ENCODE data around the gene FERMT3.
"Not testable (repeated sequence)": the region's sequence is repeated elsewhere in the genome, so short reads cannot be mapped to it uniquely, and the experiment has no call there.

FERMT3 gene

DNA sequence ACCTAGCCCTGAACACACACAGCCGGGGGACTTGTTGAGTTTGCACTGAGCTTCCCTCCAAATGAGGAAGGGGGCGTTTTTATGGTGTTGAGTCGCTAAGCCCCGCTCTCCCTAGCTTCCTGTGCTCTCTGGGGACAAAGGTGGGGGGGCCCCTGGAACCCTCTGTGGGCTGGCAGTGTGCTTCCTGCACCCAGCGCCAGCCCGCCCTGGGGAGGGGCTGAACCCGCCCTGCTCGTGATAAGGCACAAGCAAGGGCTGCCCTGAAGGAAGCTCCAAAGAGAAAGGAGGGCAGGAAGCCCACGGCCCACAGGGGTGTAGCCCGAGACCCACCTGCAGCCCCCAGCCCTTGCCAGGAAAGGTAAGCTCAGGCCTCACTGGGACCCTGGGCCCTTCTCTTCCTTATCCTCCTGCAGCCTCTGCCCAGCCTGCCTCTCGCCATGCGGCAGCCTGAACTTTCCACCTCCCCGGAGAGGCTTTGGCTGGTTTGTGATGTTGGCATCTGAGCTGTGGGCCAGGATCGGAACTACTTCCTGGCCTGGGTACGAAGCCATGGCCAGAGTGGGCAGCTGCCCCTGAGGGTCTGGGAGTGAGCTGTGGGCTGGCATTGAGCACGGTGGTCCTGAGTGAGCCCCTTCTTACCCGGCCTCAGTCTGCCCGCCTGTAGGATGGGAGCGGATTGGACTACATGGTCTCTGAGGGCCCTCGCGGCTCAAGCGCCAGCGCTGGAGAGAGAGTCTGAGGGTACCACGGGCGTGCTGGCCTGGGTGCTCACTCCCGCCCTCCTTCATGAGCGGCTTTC is at the start of gene FERMT3:
TSS of gene FERMT3 (plus strand) at position 265 of the 799 bp plus-strand sequence. CDS start 644 bp downstream, outside the sequence.
- no peak for FAIRE-seq

DNA sequence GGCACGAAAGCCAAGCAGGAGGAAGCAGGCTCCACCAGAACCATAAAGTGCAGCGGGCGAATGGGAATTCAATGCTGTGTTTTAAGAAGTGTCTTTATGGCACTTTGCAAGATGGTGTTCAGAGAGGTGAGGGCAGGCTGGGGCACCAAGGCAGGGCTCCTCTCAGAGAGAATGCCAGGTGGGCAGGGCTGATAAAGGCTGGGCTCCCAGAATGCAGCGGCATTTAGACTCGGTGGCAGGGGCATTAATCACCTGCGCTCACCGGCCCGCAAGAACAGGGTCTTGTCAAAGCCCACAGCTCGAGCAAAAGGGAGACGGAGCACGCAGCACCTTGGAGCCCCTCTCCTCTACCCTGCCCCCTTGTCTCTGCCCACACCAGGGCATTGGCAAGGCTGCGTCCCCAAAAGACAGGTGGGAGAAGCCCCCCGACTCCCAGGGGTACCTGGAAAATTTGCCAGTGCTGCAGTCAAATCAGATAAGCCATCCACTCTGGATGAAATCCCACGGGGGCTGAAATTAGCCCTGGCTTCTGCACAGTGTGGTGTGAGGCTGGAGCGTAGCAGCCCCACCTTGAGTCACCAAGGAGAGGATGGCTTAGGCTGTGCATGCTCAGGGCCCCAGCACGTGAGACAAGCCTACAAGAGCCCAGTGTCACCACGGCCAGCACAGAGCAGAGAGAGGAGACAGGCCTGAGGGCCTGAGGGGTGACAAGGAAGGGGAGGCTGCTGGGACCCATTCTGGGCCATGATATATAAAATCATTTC is 48.7 kb upstream of the FERMT3 start:
- no peak for FAIRE-seq

DNA sequence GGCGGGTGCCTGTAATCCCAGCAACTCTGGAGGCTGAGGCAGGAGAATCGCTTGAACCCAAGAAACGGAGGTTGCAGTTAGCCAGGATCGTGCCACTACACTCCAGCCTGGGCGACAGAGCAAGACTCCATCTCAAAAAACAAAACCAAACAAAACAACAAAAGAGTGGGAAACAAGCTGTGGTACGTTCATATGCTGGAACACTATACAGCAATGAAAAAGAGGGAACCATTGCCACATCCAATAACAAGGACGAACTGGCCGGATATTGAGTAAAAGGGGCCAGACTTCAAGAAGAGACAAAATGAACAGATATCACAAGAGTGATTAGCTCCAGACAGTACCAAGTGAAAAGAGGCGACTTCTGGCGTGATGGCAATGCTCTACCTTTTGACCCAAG is 45.5 kb upstream of the FERMT3 start:
- no peak for FAIRE-seq

DNA sequence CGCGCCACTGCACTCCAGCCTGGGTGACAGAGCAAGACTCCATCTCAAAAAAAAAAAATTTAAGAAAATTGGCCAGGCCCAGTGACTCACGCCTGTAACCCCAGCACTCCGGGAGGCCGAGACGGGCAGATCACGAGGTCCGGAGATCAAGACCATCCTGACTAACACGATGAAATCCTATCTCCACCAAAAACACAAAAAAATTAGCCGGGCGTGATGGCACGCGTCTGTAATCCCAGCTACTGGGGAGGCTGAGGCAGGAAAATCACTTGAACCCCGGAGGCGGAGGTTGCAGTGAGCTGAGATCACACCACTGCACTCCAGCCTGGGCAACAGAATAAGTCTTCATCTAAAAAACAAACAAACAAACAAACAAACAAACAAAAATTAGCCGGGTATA is 43.8 kb upstream of the FERMT3 start:
- not testable (repeated sequence) for FAIRE-seq

DNA sequence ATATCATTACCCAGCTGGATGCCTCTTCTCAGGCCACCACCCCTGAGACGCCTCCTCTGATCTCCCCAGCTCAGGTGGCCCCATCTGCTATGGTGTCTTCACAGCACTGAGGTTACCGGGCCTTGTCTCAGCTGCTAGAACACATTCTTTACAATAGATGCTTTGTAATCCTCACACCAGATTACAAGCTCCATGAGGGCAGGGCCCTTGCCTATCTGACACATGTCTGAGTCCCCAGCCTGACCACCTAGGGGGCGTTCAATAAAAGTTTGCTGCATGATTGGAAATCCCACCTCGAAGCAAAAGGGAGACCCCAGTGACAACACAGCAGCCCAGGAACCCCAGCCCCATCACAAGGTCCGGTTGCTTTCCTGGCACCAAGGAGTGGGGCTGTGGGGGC is 42.6 kb upstream of the FERMT3 start:
- no peak for FAIRE-seq

DNA sequence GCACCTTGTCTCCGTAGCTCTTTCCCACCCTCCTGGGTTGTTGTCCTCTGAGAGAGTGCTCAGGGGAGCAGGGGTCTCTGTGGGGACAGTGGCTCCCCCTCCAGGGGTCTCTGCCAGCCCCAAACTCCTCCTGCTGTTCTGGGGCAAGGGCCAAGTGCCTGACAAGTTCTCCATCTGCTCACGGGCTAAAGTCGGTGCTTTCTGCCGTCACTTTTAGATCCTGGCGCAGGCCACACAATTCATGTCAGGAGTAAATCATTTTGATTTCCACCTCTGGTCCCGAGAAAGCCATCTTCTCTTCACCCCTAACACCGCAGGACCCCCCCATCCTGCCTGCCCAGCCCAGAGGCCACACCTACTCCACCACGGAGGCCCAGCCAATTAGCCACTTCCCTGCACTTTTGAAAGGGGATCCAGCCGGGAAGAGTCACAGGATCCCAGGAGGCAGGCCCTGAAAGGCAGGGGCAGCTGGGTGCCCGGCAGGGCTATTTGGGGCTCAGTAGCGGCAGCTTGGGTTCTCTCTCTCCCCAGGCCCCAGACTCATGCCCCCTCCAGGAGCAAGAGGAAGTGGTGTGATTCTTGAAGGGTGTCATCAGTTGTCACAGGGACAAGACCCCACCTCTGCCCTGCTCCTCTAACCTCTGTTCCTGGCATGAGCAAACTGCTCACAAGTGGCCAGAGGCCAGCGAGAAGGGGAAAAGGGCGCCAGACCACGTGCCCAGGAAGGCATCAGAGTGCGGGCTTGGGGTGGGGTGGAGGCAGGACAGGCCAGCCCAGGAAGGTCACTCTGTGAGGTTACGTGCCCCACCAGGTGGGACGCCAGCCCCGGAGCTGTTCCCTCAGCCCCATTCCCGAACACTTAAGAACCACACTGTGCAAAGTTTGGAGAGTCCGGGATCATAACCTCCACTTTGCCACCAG is 41.9 kb upstream of the FERMT3 start:
- FAIRE-seq: no peak

DNA sequence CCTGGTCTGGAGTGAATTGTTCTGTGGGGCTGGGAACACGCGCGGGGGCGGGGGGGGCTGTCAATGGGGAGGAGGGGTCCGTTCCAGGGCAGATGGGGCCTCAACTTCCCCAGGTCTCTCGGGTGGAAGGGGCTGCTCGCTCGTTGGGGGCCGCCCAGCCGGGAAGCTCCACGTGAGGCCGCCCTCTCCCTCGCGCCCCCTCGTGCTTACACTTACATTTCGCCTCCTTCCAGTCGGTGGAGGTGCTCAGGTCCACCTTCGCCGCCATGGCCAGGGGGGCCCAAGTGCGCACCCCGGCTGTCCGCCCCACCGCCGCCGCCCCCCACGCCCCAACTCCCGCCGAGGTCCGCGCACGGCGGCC is 41.1 kb upstream of the FERMT3 start:
- FAIRE-seq: no peak

DNA sequence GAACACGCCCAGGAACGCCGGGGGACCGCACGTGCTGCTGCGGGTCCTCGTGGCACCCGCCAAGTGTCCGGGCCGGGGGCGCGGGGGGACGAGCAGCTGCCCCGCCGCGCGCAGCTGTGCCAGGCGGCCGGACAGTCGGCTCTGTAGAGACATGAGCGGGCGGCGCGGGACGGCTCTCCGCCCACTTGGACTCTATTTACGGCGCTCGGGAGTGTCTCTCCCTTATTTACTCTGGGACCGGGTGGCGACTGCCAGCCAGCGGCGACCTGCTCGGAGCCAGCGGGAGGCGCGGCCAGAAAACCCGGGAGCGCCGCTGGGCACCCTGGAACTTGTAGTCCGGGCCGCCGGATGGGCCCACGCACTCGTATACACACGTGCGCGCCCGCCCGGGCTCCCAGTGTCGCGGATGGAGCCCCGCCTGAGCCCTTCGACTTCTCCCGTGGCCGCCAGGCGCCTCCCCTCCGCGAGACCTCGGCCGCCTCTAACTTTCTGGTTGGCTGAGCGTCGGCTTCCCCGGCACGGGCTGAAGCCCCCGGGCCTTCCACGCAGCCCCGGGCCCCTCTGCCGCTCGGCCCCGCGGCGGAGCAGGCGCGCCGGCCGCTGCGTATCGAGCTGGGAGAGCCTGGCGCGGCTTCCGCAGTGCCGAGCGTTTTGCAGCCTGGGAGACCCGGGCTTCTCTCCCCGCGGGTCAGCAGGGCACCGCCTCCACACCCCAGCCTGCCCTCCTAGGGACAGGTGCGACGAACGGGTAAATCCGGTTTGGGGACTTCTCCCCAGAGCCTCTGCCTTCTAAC is 40.5 kb upstream of the FERMT3 start, which contains the start of gene MACROD1:
TSS of gene MACROD1 (minus strand) at position 272 of the 794 bp plus-strand sequence. CDS start at position 153, 119 bp downstream.
- no peak for FAIRE-seq

DNA sequence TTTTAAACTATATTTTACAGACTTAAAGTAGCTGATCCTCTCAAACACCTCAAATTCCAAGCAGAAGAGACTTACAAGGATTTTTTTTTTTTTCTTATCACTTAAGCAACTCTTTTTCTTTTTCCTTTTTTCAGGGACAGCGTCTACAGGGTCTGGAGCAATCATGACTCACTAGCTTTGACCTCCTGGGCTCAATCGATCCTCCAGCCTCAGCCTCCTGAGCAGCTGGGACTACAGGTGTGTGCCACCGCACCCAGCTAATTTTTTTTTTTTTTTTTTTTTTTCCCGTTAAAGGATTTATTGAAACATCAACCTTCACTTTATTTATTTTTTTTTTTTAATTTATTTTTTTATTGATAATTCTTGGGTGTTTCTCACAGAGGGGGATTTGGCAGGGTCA is 36.1 kb upstream of the FERMT3 start:
- no peak for FAIRE-seq

DNA sequence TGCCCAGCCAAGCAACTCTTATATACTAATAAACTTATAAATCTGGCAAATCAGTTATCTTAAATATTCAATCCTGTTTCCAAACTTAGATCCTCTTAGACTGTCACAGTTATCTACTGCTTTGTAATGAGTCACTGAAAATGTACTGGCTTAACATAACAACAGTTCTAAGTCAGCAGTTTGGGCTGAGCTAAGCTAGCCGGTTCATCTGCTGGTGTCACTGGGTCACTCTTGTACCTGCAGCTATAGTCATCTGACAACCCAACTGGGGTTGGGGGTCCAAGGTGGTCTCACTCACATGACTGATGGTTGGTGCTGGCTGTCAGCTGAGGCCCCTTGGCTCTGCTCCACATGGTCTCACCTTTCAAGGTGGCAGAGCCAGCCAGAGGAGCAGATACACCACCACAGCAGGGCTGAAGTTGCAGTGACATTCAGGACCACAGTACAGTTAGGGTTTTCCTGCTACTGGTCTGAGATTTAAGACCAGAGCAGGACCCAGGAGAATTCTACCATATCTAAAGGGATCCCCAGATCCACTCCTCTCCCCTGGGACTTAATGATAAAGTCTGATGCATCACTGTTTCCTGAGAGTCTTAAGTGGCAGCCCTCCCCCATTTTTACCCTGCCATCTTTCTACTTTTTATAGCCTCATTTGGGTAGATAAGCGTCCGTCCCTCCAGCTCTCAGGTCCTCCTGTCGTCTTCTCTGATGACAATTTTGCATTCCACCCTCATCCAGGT is 32.7 kb upstream of the FERMT3 start:
- no peak for FAIRE-seq

DNA sequence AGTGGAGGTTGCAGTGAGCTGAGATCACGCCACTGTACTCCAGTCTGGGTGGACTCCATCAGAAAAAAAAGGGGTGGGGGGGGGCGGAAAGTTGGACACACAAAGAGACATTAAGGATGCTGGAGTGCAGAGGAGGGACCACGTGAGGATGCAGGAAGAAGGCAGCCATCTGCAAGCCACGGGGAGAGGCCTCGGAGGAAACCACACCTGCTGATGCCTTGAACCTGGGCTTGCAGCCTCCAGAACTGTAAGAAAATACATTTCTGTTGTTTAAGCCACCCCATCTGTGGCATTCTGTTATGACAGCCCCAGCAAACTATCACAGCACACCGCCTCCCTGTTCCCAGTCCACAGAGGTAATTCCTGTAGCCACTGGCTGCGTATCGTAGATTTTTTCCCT is 29.8 kb upstream of the FERMT3 start:
- FAIRE-seq: no peak

DNA sequence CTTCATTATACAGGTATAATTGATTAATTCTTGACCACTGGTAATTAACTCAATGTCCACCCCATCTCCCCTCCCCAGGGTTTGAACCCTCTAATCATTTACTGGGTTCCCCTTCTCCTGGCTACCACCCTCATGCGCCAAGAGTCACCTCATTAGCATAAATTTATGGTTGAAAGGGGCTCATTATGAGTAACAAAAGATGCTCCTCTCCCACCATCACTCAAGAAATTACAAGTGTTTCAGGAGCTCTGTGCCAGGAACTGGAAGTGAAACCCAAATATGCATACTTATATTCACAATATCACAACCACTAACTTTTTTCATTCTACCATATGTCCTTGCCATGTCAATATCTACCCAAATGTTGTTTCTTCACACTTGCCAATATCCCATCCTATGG is 28.3 kb upstream of the FERMT3 start:
- FAIRE-seq: no peak

DNA sequence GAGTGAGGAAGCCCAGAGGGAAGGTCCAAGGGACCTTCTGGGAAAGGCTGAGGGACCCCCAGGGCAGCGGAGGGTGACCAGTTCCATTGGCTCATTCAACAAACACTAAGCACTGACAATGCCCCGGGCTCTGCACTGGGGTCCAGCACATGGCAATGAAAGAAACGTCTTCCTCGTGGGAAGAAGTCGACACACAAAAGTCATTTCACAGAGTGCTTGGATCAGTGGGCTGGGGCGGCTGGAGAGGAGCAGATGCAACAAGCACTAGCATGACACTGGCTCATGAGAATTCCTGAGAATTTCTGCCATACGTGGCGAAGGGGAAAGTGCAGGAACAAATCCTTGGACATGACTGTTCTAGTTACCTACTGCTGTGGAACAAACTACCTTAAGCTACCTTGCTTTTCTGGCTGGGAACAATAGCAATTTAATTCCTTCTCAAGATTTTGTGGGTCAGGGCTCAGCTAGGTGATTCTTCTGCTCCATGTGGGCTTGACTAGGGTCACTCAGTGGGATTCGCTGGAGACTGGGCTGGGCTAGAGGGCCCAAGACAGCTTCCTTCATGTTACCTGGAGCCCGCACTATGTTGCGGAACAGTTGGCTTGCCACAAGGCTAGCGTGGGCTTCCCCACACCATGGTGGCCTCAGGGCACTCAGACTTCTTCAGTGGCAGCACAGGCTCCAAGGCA is 27.4 kb upstream of the FERMT3 start:
- FAIRE-seq: no peak

DNA sequence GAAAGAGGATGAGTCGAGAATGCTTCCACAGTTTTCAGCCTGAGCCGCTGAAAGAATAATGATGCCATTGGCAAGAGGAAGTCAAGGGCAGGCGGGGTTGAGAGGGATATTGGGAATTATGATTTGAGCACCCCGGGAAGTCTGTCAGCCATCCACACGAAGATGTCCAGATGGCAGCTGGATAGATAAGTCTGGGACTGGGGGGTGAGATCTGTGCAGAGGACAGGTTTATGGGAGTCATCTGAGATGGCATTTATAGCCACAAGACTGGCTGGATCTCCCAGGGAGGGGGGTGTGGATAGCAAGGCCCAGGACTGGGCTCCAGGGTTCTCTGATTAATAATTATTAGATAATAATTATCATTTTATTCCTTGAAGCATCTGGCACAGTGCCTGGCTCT is 25.6 kb upstream of the FERMT3 start:
- no peak for FAIRE-seq

DNA sequence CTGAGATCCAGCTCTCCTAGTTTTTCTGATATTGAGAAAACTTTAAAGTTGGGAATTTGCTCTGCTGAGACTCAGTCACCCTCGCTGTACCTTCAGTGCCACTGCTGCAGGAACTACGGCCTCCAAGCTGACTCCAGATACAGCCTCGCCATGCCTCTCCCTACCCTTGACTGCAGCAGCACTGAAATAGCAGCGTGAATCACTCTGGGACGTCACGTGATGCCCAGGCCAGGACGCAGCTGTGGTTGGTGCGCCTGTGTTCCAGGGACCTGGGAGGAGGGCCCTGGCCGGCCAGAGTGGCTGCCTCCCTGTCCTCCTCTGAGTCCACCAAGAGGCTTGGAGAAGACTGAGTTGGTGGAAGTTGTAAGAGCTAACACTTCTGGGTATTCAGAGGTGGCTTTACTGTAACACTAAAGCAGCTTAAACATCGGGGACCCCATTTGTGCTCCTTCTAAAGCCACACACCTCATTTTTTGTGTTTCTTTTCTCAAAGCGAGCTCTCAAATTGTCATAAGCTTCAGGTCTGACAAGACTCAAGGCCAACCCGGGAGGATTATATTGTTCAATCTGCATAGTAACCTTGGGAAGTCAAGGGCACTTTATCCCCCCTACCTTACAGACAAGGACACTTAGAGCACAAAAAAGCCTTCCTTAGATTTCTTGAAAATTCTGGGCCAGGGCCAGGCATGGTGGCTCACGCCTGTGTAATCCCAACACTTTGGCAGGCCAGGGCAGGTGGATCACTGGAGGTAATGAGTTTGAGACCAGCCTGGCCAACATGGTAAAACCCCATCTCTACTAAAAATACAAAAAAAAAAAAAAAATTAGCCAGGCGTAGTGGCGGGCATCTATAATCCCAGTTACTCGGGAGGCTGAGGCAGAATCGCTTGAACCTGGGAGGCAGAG is 24.8 kb upstream of the FERMT3 start:
- FAIRE-seq: no peak

DNA sequence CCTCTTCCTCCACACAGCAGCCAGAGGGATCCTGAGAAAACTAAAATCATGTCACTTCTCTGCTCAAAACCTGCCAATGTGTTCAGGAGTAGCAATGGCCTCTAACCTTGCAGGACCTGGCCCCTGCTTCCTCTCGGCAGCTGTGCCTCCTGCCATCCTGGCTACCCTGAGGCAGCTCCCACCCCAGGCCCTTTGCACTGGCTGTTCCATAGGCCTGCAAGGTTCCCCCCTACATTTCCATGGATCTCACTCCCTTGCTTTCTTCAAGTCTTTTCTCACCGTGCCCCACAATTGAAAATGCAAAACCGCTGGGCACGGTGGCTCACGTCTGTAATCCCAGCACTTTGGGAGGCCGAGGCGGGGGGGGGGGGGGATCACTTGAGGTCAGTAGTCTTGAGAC is 22.6 kb upstream of the FERMT3 start:
- no peak for FAIRE-seq

DNA sequence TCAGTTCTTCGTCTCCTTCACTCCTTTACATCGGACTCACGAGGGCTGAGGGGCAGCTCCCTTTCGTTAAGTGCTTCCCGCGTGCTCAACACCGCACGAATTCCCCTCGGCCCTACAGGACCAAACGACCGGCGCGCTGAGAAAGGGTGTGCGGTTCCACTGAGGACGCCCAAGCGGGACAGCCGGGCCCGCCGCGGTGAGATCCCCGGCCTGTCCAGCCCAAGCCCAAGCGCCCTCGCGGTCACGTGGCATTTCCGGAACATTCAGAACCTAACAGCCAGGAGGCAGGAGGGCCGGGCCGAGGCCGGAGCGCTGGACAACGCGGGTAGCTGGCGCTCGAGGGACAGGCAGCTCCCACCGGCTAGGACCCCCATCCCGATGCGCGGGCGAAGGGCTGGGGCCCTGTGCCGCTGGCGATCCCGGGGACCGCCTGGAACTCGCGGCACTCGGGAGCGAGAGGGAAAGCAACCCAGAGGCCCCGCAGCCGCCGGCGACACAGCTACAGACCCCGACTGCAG is 21.3 kb upstream of the FERMT3 start:
- no peak for FAIRE-seq

DNA sequence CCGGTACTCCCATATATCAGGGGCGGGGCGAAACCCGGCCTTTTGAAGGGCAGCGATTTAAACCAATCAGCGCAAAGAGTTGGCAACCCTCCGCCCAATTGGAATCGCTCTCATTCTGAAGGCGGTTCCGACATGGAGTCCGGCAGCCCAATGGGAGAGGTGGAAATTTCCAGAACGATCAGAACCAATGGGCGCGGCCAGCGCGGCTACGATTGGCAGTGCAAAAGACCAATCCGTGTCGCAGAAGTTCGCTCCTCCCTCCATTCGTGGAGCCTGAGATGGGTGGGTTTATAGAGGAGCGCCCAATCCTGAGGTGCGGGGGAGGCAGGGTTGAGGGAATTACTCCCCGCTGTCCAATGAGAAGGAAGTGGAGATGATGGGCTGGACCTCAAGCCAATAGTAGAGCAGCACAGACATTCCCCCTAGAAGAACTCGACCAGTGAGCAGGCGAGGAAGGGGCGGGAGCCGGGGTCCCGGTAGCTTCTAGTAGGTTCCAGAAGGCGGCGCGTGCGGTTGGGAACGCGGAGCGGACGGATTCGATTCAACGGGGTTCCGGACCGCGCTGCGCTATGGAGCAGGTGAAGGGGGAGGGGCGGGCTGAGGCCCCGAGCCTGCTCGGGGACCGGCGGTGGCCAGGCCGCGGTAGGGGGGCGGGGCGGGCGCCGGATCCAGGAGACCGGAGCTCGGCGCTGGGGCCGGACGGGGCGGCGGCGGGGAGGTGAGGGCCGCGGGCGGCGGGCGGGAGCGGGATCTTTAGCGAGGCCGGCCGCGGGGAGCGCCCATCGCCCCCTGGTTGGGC is 20.6 kb upstream of the FERMT3 start, which contains the start of gene STIP1:
TSS of gene STIP1 (plus strand) at position 479 of the 799 bp plus-strand sequence. CDS start at position 570, 91 bp downstream.
- peak; percentile 93 for FAIRE-seq
